Measurements from ENCODE around the gene STAG1.
"Not testable (repeated sequence)": the region's sequence is repeated elsewhere in the genome, so short reads cannot be mapped to it uniquely, and the experiment has no call there.

- TF ChIP-seq CTCF (IDR thresholded peaks at IDR 0.05; ENCODE audit: insufficient read depth, low read depth, low read length); EZH2 (IDR thresholded peaks at IDR 0.05; ENCODE audit: insufficient read depth, low read length): not testable (repeated sequence)
These were observed 49.0 kb upstream of the STAG1 start for GRCh38 chr3:136801146-136801545.

Measured in astrocyte (in vitro differentiated cells and primary cell).